ENCODE results near the gene CHRND.

The CHRND gene

GRCh38 chr2:232487385-232488096 lies 38.4 kb upstream of the CHRND start, which contains the start of gene ECEL1:
TSS of gene ECEL1 (minus strand) at chr2:232487834. CDS start at chr2:232486653, 1,181 bp downstream.
- no peak for DNase-seq (ENCODE audit: low spot score)

- DNase-seq (ENCODE audit: low spot score) = no peak
Observed at GRCh38 chr2:232488097-232488711, 37.8 kb upstream of the CHRND start.

- no peak for DNase-seq (ENCODE audit: low spot score)
Observed at GRCh38 chr2:232488721-232489300, 37.1 kb upstream of the CHRND start.

- DNase-seq (ENCODE audit: low spot score) = no peak
Observed at GRCh38 chr2:232489516-232490220, 36.3 kb upstream of the CHRND start.

- DNase-seq (ENCODE audit: low spot score) = no peak
Observed at GRCh38 chr2:232490221-232491138, 35.5 kb upstream of the CHRND start.

- no peak for DNase-seq (ENCODE audit: low spot score)
Observed at GRCh38 chr2:232491139-232491780, 34.7 kb upstream of the CHRND start.

GRCh38 chr2:232492236-232492848 lies 33.6 kb upstream of the CHRND start:
- no peak for DNase-seq (ENCODE audit: low spot score)

GRCh38 chr2:232492963-232493700 lies 32.8 kb upstream of the CHRND start:
- DNase-seq (ENCODE audit: low spot score) = no peak

GRCh38 chr2:232493701-232494474 lies 32.1 kb upstream of the CHRND start:
- DNase-seq (ENCODE audit: low spot score) = no peak

GRCh38 chr2:232494542-232494941 lies 31.4 kb upstream of the CHRND start:
- no peak for DNase-seq (ENCODE audit: low spot score)

GRCh38 chr2:232495292-232495691 lies 30.7 kb upstream of the CHRND start:
- no peak for DNase-seq (ENCODE audit: low spot score)

GRCh38 chr2:232496501-232497270 lies 29.3 kb upstream of the CHRND start:
- DNase-seq (ENCODE audit: low spot score) = no peak

GRCh38 chr2:232497348-232497747 lies 28.6 kb upstream of the CHRND start:
- DNase-seq (ENCODE audit: low spot score) = no peak

- DNase-seq (ENCODE audit: low spot score) = no peak
Observed at GRCh38 chr2:232498452-232498851, 27.5 kb upstream of the CHRND start.

- DNase-seq (ENCODE audit: low spot score) = no peak
Observed at GRCh38 chr2:232501331-232501771, 24.6 kb upstream of the CHRND start.

GRCh38 chr2:232501794-232502390 lies 24.1 kb upstream of the CHRND start:
- DNase-seq (ENCODE audit: low spot score) = no peak

- no peak for DNase-seq (ENCODE audit: low spot score)
Observed at GRCh38 chr2:232502511-232502910, 23.4 kb upstream of the CHRND start.

Data from AG08396 (cell line).